Neuron (in vitro differentiated cells): Measurements from ENCODE around the gene PSMA7.

ENCODE experiments used
- H2AFZ ChIP-seq: one replicate; pipeline ENCODE4 v1.6.1; 2013; ENCODE audit warnings: low read depth, mild to moderate bottlenecking, inconsistent platforms, low read length, moderate library complexity
- H3K27me3 ChIP-seq: one replicate; pipeline ENCODE4 v1.6.1; 2013; ENCODE audit warnings: low read length; ENCODE audit not compliant: insufficient read depth
- H3K36me3 ChIP-seq: one replicate; pipeline ENCODE4 v1.6.1; 2013; ENCODE audit warnings: low read length; ENCODE audit not compliant: insufficient read depth
- H3K4me1 ChIP-seq: one replicate; pipeline ENCODE4 v1.6.1; 2013; ENCODE audit warnings: low read length; ENCODE audit not compliant: insufficient read depth
- H3K4me3 ChIP-seq: 2 replicates; pipeline ENCODE4 v1.5.1; 2013; ENCODE audit warnings: mild to moderate bottlenecking, low read length, moderate library complexity
- H3K9me3 ChIP-seq: one replicate; pipeline ENCODE4 v1.6.1; 2013; ENCODE audit warnings: low read length

PSMA7 gene

DNA sequence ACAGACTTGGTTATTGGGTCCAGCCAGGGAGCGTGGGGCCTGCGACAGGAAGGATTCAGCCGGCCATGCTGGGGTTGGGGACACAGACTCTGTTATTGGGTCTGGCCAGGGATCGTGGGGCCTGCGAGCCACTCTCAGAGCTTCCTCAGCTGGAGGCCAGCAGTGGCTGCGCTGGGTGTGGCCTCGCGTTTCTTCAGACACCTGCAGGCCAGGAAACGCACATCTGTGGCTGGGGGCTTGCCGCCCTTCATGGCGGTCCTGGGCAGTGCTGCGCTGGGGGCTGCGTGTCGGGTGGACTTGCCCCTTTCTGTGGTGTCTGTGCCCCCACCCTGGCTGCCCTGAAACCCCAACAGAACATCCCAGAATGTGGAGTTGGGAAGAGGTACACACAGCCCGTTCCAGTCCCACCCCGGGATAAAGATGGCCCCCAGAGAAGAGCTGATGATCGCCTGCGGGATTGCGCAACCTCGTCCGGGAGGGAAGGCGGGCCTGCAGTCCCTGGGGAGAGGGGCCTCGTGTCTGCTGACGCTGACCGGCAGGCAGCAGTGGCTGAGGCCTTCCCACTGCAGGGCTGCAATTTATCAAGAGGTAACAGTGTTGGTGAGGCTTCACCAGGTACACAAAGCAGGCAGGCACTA is 22.7 kb upstream of the PSMA7 start:
- Histone ChIP-seq H2AFZ (no peak overlapping the region), H3K36me3 (peaks cover 67% of the 10 kb centered on the region), H3K4me1 (no peaks in the 10 kb centered on the region), H3K9me3 (no peaks in the 10 kb centered on the region), H3K27me3 (no peaks in the 10 kb centered on the region), H3K4me3 (no peak overlapping the region)

DNA sequence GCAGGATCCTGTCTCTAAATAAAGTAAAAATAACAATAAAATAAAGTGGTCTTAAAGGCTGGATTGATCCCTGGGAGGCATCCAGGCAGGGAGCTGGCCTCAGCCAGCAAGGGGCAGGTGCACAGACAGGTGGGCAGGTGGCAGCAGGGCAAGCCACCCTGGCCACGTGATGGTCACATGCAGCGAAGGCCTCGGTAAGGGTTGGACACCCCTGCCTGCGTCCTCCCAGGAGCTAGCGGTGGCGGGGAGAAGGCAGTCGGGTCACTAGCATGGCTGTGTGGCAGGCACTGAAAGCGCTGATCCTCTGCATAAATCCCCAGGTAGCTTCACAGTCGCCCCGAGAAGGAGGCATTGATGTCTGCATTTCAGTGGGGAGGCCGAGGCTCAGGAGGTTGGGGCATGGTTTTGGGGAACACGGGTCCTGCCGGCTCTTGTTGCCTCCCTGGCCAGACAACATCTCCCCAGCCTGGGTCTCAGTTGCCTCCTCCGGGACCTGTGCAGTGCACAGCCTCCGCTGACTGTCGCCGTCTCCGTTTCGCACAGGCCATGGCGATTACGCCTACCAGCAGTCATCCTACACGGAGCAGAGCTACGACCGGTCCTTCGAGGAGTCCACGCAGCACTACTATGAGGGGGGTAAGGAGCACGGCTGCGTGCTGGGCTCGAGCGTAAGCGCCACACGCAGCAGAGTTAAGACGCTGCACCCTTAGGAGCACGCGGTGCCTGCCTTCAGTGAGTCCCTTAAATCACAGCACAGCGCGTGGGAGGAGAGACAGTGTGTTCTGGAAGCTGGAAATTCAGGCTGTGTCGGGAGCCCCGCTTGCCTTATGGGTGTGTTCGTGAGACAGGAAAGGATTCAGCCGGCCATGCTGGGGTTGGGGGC is 21.9 kb upstream of the PSMA7 start:
- H3K27me3 ChIP-seq: no peaks in the 10 kb centered on the region
- H3K4me1 ChIP-seq: no peaks in the 10 kb centered on the region
- no peak overlapping the region for H3K4me3 ChIP-seq
- peaks cover 70% of the 10 kb centered on the region for H3K36me3 ChIP-seq
- no peaks in the 10 kb centered on the region for H3K9me3 ChIP-seq
- H2AFZ ChIP-seq: no peak overlapping the region

DNA sequence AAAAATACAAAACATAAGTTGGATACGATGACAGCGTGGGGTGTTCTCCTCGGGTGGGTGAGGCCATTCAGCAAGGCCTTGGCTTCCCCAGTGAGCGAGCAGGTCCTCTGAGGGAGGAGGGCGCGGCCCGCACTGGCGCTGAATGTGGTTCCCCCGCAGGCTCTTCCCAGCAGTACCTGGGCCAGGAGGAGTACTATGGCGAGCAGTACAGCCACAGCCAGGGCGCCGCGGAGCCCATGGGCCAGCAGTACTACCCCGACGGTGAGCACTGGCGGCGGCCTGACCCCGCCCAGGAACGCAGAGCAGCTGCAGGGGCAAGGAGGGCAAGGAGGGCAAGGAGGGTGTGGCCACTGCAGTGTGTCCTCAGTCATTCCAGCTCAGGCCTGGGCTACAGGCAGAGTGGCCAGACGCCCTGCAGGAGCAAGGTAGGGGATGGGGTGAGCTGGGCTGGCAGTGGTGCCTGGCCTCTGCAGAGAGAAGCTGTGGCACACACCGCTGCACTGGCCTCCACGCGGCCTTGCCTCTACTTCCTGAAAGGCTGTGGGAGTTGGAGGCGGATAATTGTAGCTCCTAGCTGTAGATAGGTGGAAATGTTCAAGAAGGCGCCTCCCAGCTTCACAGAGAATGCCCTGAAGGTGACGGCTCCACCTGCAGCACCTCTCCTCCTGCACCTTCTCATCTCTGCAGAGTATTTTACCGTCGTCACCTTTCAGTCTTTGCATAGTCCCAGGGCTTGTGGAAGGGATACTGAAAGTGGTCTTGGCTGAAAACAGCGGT is 21.0 kb upstream of the PSMA7 start:
- Histone ChIP-seq H3K27me3 (no peaks in the 10 kb centered on the region), H3K9me3 (no peaks in the 10 kb centered on the region), H3K36me3 (peaks cover 76% of the 10 kb centered on the region), H3K4me1 (no peaks in the 10 kb centered on the region), H2AFZ (no peak overlapping the region), H3K4me3 (no peak overlapping the region)

DNA sequence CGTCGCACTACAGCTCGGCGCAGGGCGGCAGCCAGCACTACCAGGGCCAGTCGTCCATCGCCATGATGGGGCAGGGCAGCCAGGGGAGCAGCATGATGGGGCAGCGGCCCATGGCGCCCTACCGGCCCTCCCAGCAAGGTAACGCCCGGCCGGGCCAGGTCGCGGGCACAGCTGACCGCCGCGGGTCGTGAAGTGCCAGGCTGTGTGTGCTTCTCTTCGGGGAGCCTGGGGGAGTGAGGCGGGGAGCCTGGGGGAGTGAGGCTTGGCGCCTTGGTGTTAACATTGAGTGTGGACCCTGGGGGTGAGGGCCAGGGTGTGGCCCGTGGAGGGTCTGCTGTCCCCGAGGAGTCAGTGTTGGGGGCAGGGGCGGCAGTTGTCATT is 20.3 kb upstream of the PSMA7 start:
- Histone ChIP-seq H3K27me3 (no peaks in the 10 kb centered on the region), H2AFZ (no peak overlapping the region), H3K4me1 (no peaks in the 10 kb centered on the region), H3K9me3 (no peaks in the 10 kb centered on the region), H3K36me3 (peaks cover 78% of the 10 kb centered on the region), H3K4me3 (no peak overlapping the region)

DNA sequence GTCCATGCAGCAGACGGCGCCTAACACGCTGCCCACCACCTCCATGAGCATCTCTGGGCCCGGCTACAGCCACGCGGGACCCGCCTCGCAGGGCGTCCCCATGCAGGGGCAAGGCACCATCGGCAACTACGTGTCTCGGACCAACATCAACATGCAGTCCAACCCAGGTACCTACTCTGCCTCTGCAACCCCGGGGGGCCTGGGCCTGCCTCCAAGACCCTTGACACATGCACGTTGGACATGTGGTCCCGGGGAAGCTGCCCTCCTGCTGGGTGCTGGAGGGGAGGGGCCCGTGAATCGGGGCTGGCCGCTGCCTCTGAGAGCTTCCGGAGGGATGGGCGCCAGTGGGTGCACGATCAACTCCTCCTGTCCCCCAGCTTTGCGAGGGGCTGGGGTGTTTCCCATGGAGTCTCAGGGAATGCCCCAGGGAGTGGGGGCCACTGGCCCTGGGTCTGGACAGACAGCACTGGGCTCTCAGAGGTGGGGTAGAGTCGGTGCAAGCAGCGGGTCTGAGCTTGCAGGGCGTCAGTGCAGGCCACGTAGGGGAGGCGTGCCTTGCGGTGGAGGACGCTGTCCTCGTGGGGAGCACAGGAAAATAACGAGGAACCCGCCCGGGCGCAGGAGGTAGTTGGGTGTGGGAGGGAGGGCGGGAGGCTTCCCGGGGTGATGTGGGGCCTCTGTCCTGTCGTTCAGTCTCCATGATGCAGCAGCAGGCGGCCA is 19.7 kb upstream of the PSMA7 start:
- Histone ChIP-seq H3K36me3 (peaks cover 78% of the 10 kb centered on the region), H3K27me3 (no peaks in the 10 kb centered on the region), H3K9me3 (no peaks in the 10 kb centered on the region), H3K4me1 (no peaks in the 10 kb centered on the region), H3K4me3 (no peak overlapping the region), H2AFZ (no peak overlapping the region)

DNA sequence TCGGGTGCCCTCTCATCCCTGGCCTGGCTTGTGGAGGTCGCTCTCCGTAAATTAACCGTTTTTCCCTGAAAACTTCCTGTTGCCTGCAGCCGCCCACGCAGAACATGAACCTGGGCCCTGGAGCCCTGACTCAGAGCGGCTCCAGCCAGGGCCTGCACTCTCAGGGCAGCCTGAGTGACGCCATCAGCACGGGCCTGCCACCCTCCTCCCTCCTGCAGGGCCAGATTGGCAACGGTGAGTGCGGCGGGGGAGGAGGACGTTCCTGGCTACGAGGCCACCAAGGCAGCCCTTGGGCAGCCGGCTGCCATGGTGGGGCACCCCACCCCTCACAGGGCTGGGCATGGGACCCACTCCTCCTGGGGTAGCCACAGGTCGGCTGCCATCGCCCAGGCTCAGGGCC is 18.2 kb upstream of the PSMA7 start:
- no peaks in the 10 kb centered on the region for H3K27me3 ChIP-seq
- H3K4me3 ChIP-seq: no peak overlapping the region
- peaks cover 79% of the 10 kb centered on the region for H3K36me3 ChIP-seq
- H2AFZ ChIP-seq: no peak overlapping the region
- peaks cover 3% of the 10 kb centered on the region for H3K4me1 ChIP-seq
- H3K9me3 ChIP-seq: no peaks in the 10 kb centered on the region

DNA sequence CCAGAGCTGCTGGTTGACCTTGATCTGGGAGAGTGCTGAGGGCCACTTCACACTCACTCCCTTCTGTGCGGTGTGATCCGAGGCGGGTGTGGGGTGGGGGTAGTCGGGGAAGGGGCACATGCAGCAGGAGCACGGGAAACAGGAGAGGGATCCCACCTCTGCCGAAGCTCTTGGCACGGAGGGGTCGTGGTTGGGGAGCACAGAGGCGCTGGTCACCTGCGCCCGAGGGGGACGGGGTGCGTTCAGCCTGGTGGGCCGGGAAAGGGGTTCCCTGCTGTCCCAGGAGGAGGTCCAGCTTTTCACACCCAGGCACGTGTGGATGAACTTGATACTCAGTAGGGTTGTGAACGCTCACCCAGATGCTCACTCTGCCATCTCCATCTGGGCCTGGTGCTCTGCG is 17.7 kb upstream of the PSMA7 start:
- Histone ChIP-seq H3K4me3 (no peak overlapping the region), H3K4me1 (peaks cover 3% of the 10 kb centered on the region), H3K36me3 (peaks cover 74% of the 10 kb centered on the region), H3K9me3 (no peaks in the 10 kb centered on the region), H3K27me3 (no peaks in the 10 kb centered on the region), H2AFZ (no peak overlapping the region)

DNA sequence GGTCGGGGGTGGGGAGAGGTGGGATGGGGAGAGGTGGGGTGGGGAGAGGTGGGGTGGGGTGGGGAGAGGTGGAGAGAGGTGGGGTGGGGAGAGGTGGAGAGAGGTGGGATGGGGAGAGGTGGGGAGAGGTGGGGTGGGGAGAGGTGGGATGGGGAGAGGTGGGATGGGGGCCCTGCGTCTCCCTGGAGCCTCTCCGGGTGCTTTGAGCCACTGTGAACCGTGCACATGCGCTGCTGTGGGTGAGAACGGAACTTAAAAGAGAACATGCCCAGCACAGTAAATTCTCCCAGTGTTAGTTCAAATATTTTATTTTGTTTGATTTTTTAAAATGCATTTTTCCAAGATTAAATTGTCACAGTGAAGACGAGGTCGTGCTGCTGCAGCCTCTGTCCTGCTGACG is 17.1 kb upstream of the PSMA7 start:
- H3K36me3 ChIP-seq: peaks cover 72% of the 10 kb centered on the region
- H3K4me1 ChIP-seq: peaks cover 3% of the 10 kb centered on the region

DNA sequence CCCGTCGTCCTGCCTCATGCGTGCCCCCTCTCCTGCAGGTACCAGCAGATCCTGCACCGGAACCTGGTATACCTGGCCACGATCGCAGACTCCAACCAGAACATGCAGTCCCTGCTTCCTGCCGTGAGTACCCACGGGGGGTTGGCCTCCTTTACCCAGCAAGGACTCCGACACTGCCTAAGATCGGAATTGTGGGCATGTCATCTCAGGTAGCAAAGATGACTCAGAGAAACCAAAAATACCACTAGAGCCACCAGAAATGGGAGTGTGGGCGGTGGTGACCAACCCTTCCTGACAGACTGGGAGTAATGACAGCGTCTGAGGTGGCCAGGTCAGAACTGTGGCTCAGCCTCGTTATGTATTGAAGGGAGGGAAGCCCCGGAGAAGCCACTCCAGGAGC is 16.6 kb upstream of the PSMA7 start:
- H3K9me3 ChIP-seq: no peaks in the 10 kb centered on the region
- H3K4me1 ChIP-seq: peaks cover 3% of the 10 kb centered on the region
- H3K27me3 ChIP-seq: no peaks in the 10 kb centered on the region
- H2AFZ ChIP-seq: no peak overlapping the region
- H3K4me3 ChIP-seq: no peak overlapping the region
- H3K36me3 ChIP-seq: peaks cover 69% of the 10 kb centered on the region

More for the DNA sequence above, 17.1 kb upstream of the PSMA7 start:
- no peak overlapping the region for H2AFZ ChIP-seq
- no peaks in the 10 kb centered on the region for H3K27me3 ChIP-seq
- no peaks in the 10 kb centered on the region for H3K9me3 ChIP-seq
- H3K4me3 ChIP-seq: no peak overlapping the region

DNA sequence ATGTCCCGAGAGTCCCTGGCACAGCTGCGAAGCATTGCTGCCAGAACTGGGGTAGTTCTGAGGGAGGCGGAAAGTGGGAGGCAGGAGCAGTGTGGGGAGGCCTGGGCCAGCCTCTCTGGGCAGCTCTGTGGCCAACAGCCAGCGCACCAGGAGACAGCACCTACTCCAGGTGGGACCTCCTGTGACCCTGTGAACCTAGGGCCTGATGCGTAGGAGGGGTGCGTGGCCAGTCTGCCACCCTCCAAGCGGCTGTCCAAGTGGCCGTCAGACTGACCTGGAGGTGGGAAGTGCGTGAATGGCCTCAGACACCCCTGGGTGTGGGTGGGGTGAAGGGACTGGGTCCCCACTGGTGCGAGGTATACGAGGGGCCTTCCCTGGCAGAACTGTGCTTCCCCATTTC is 15.9 kb upstream of the PSMA7 start:
- no peaks in the 10 kb centered on the region for H3K9me3 ChIP-seq
- H3K4me3 ChIP-seq: no peak overlapping the region
- H2AFZ ChIP-seq: no peak overlapping the region
- H3K27me3 ChIP-seq: no peaks in the 10 kb centered on the region
- peaks cover 67% of the 10 kb centered on the region for H3K36me3 ChIP-seq
- H3K4me1 ChIP-seq: peaks cover 3% of the 10 kb centered on the region

DNA sequence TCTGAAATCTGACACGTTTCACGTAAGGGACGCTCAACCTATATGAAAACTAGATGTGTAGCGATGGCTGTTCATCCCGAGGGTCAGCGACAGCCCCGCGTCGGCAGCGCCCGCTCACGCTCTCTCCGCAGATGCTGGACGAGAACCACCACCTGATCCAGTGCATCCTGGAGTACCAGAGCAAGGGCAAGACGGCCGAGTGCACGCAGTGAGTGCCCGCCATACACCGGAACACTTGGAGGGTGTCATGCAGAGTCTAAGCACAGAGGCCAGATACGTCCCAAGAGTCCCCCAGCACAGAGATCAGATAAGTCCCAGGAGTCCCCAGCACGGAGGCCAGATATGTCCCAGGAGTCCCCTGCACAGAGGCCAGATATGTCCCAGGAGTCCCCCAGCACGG is 15.3 kb upstream of the PSMA7 start:
- Histone ChIP-seq H3K27me3 (no peaks in the 10 kb centered on the region), H3K36me3 (peaks cover 67% of the 10 kb centered on the region), H2AFZ (no peak overlapping the region), H3K4me3 (no peak overlapping the region), H3K4me1 (peaks cover 3% of the 10 kb centered on the region), H3K9me3 (peaks cover 4% of the 10 kb centered on the region)

DNA sequence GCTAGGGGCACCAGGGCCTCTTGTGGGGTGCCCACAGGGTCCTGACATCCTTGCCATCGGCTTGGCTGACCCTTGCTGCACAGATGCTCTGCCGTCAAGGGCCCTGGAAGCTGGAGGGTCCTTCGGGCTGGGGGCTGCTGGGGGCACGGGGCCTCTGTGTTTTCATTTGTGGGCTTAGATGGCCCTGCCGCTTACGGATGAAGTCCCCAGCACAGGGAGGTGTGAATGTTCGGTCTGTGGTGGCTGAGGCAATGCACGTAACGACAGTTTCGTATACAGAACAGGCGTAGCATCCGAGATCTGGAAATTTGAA is 14.8 kb upstream of the PSMA7 start:
- H3K36me3 ChIP-seq: peaks cover 67% of the 10 kb centered on the region
- H3K27me3 ChIP-seq: no peaks in the 10 kb centered on the region
- H3K4me1 ChIP-seq: peaks cover 3% of the 10 kb centered on the region
- H3K9me3 ChIP-seq: peaks cover 8% of the 10 kb centered on the region
- no peak overlapping the region for H3K4me3 ChIP-seq
- no peak overlapping the region for H2AFZ ChIP-seq
